ENCODE data around the gene PTPRR. TPM values are rescaled to one million over a fixed set of nuclear protein-coding genes. Genes with fewer than 3 reads are reported as not detected.

PTPRR gene
- total RNA-seq, 1 donor from 2014 or later: 1.4 TPM

GRCh38 chr12:70683976-70684375, 236.6 kb downstream of the PTPRR start:
- Mint-ChIP-seq H3K4me3 (ENCODE audit: unreplicated experiment) (no peak overlapping the region), H3K27ac (ENCODE audit: unreplicated experiment) (no peak overlapping the region), H3K27me3 (ENCODE audit: low read depth, unreplicated experiment) (no peaks in the 10 kb centered on the region), H3K4me1 (ENCODE audit: low read depth, unreplicated experiment) (no peaks in the 10 kb centered on the region), H3K9me3 (ENCODE audit: unreplicated experiment) (no peaks in the 10 kb centered on the region), H3K36me3 (ENCODE audit: low read depth, unreplicated experiment) (no peaks in the 10 kb centered on the region)
- H3K4me1 ChIP-seq (ENCODE audit: insufficient read depth, low read length): no peaks in the 10 kb centered on the region
- no peaks in the 10 kb centered on the region for H3K36me3 ChIP-seq (ENCODE audit: insufficient read depth, low read length)
- no peak overlapping the region for H2AFZ ChIP-seq (ENCODE audit: low read depth, low read length)
- DNase-seq (ENCODE audit: low read depth) (no peak), FAIRE-seq (no peak)
- no peak overlapping the region for H3K4me3 ChIP-seq (ENCODE audit: insufficient read depth, low read depth, low read length)
- H3K79me2 ChIP-seq (ENCODE audit: insufficient read depth, low read length): no peaks in the 10 kb centered on the region
- no peak overlapping the region for H3K27ac ChIP-seq (ENCODE audit: low read depth, low read length)
- H3K4me2 ChIP-seq (ENCODE audit: low read length): no peak overlapping the region
- no peaks in the 10 kb centered on the region for H3K27me3 ChIP-seq (ENCODE audit: insufficient read depth, low read length)
- no peak for TF ChIP-seq CTCF (IDR thresholded peaks at IDR 0.05; ENCODE audit: insufficient read depth, low read depth, low read length)
- no peak for TF ChIP-seq EZH2 (IDR thresholded peaks at IDR 0.05; ENCODE audit: insufficient read depth, low read length)
- H3K9ac ChIP-seq (ENCODE audit: low read length): no peak overlapping the region
- no peaks in the 10 kb centered on the region for H3K9me3 ChIP-seq (ENCODE audit: insufficient read depth, low read depth, low read length)
- H4K20me1 ChIP-seq (ENCODE audit: insufficient read depth, low read length): no peaks in the 10 kb centered on the region

- Histone ChIP-seq H3K9ac (ENCODE audit: low read length) (no peak overlapping the region), H3K27me3 (ENCODE audit: insufficient read depth, low read length) (no peaks in the 10 kb centered on the region), H3K4me1 (ENCODE audit: insufficient read depth, low read length) (no peaks in the 10 kb centered on the region), H3K27ac (ENCODE audit: low read depth, low read length) (no peak overlapping the region), H2AFZ (ENCODE audit: low read depth, low read length) (no peak overlapping the region), H3K36me3 (ENCODE audit: insufficient read depth, low read length) (no peaks in the 10 kb centered on the region), H3K9me3 (ENCODE audit: insufficient read depth, low read depth, low read length) (no peaks in the 10 kb centered on the region), H3K79me2 (ENCODE audit: insufficient read depth, low read length) (no peaks in the 10 kb centered on the region), H3K4me2 (ENCODE audit: low read length) (no peak overlapping the region), H3K4me3 (ENCODE audit: insufficient read depth, low read depth, low read length) (no peak overlapping the region), H4K20me1 (ENCODE audit: insufficient read depth, low read length) (no peaks in the 10 kb centered on the region)
- Mint-ChIP-seq H3K9me3 (ENCODE audit: unreplicated experiment) (no peaks in the 10 kb centered on the region), H3K4me3 (ENCODE audit: unreplicated experiment) (no peak overlapping the region), H3K36me3 (ENCODE audit: low read depth, unreplicated experiment) (no peaks in the 10 kb centered on the region), H3K4me1 (ENCODE audit: low read depth, unreplicated experiment) (no peaks in the 10 kb centered on the region), H3K27ac (ENCODE audit: unreplicated experiment) (no peak overlapping the region), H3K27me3 (ENCODE audit: low read depth, unreplicated experiment) (no peaks in the 10 kb centered on the region)
- no peak for DNase-seq (ENCODE audit: low read depth)
- no peak for FAIRE-seq
- TF ChIP-seq EZH2 (IDR thresholded peaks at IDR 0.05; ENCODE audit: insufficient read depth, low read length) (no peak), CTCF (IDR thresholded peaks at IDR 0.05; ENCODE audit: insufficient read depth, low read depth, low read length) (no peak)
Measured at GRCh38 chr12:70671698-70672097, 248.8 kb downstream of the PTPRR start.

- Mint-ChIP-seq H3K27me3 (ENCODE audit: low read depth, unreplicated experiment) (no peaks in the 10 kb centered on the region), H3K4me3 (ENCODE audit: unreplicated experiment) (no peak overlapping the region), H3K4me1 (ENCODE audit: low read depth, unreplicated experiment) (no peaks in the 10 kb centered on the region), H3K27ac (ENCODE audit: unreplicated experiment) (no peak overlapping the region), H3K9me3 (ENCODE audit: unreplicated experiment) (no peaks in the 10 kb centered on the region), H3K36me3 (ENCODE audit: low read depth, unreplicated experiment) (no peaks in the 10 kb centered on the region)
- Histone ChIP-seq H3K27ac (ENCODE audit: low read depth, low read length) (no peak overlapping the region), H3K4me1 (ENCODE audit: insufficient read depth, low read length) (no peaks in the 10 kb centered on the region), H3K4me2 (ENCODE audit: low read length) (no peak overlapping the region), H3K4me3 (ENCODE audit: insufficient read depth, low read depth, low read length) (no peak overlapping the region), H4K20me1 (ENCODE audit: insufficient read depth, low read length) (no peaks in the 10 kb centered on the region), H3K79me2 (ENCODE audit: insufficient read depth, low read length) (no peaks in the 10 kb centered on the region), H3K9ac (ENCODE audit: low read length) (no peak overlapping the region), H3K36me3 (ENCODE audit: insufficient read depth, low read length) (no peaks in the 10 kb centered on the region), H3K27me3 (ENCODE audit: insufficient read depth, low read length) (no peaks in the 10 kb centered on the region), H2AFZ (ENCODE audit: low read depth, low read length) (no peak overlapping the region), H3K9me3 (ENCODE audit: insufficient read depth, low read depth, low read length) (no peaks in the 10 kb centered on the region)
- FAIRE-seq: no peak
- DNase-seq (ENCODE audit: low read depth): no peak
- TF ChIP-seq CTCF (IDR thresholded peaks at IDR 0.05; ENCODE audit: insufficient read depth, low read depth, low read length): no peak
- TF ChIP-seq EZH2 (IDR thresholded peaks at IDR 0.05; ENCODE audit: insufficient read depth, low read length): no peak
Measured at GRCh38 chr12:70670948-70671347, 249.6 kb downstream of the PTPRR start.
